Globus pallidus (tissue), 1 donor: ENCODE data around the gene PRG2.
"Not testable (repeated sequence)": the region's sequence is repeated elsewhere in the genome, so short reads cannot be mapped to it uniquely, and the experiment has no call there.

ENCODE experiments used
- DNase-seq: peaks from one replicate; pipeline ENCODE4 v3.0.0-alpha.2; 2015; ENCODE audit warnings: low spot score

The PRG2 gene

GRCh38 chr11:57368106-57368844, 22.2 kb downstream of the PRG2 start:
- no peak for DNase-seq

DNA sequence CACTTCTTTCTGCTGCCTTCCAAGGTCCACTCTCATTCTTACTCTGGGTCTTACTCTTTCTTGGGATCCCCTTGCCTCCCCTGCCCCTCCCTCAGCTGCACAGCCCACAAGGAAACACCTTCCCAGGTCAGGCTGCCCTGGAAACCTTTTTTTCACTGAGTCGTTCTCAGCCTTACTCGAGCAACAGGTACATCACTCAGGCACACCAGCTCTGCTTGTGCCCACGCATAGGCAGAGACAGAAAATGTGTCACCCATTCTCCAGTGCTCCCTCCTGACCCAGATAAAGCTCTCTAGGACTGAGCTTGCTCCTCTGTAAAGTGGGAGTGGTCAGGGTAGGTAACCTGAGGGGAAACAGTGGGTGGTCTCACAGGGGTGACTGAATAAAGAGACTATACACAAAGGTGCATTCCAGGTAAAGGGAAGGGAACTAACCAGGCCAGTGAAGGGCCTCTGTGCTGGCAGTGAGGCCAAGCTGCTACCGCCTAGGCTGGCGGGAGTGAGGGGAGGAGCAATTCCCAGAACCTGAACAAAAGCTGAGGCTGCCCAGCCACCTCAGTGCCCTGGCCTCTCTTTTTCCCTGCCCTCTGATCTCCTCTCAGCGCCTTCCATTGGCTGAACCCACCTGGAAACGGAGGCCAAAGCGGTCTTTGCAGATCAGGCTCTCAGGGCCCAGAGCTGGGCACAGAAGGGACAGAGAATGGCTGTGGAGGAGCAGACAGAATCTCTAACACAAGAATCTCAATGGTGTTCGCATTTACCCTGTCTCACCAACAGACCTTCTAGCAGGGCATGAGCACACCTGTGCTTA, 25.4 kb downstream of the PRG2 start:
- no peak for DNase-seq

DNA sequence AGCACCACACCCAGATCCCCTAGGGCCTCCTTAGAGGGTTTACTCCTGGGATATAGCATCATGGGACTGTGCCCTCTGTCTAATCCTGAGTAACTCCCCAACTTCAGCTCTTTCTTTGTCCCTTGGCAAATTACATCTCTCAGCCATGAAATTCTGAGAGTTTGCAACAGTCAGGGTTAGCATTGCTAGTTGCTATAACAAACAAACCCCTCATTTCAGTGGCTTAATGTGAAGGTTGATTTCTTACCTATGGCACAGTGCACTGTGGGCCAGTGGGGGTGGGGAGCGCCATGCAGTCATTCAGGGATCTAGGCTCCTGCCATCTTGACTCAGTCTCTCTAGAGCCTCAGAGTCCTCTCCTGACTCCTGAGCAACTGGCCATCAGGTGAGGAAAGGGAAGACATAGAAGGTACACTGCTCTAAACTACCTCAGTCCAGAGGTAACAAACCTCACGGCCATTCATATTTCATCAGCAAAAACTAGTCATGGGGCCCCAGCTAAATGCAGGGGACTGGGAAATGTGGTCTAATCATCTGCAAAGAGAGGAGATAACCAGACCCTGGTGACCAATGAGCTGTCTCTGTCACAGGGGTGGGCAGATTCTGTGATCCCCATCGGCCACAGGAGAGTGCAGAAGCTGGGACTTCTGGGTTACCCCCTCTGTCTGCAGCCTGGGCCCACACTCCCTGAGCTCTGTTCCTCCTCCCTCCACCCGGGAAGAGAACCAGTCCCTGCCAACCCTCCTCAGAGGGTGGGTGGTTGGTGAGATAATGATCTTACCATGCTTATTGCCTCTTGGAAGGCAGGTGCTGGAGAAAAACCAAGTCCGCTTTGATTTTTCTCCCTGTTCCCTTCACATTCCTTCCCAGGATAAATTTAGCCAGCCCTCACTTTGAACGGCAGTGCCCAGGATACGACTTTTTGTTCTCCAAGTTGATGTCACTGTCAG, 27.0 kb downstream of the PRG2 start:
- DNase-seq: no peak

GRCh38 chr11:57361926-57362325, 28.5 kb downstream of the PRG2 start:
- no peak for DNase-seq

- DNase-seq: not testable (repeated sequence)
Observed at GRCh38 chr11:57361420-57361819, 29.0 kb downstream of the PRG2 start.

- DNase-seq: no peak
Observed at GRCh38 chr11:57360991-57361390, 29.5 kb downstream of the PRG2 start.

- no peak for DNase-seq
Observed at GRCh38 chr11:57359896-57360690, 30.4 kb downstream of the PRG2 start.

DNA sequence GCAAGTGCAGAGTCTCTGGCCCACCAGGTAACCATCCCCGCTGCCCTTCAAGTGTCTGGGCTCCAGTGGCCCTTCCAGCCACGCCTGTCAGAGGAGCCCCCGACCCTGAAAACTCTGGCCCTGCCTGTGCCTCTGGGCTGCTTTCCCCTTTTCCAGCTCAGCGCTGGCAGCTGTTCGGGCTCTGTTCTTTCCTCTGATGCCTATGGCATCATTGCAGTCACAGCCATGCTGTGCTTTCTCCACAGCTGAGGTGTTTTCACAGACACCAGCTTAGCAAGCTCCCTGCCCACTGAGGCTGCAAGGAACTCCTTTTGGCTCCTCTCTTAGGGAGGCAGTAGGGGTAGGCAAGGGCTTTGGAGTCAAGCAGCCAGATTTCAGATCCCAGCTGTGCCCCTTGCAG, 31.1 kb downstream of the PRG2 start:
- DNase-seq: no peak

GRCh38 chr11:57358991-57359390, 31.5 kb downstream of the PRG2 start:
- no peak for DNase-seq

DNA sequence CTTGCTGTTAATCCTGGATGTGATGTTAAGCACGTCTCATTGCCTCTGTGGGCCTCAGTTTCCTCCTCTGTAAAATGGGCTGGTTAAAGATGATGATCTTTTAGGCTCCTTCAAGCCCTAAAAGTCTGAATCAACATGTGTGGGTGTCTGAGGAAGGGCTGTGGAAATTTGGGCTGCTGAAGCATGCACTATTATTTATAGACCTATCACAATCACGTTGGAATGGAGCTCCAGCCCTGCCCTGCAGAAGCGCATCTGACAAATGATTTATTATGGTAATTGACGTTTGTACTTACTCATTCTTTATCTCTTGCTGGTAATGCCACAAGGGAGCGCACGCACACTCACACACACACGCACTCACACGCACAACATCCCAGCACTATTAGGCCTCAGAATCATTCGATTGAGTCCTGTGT, 31.9 kb downstream of the PRG2 start:
- DNase-seq: no peak

DNA sequence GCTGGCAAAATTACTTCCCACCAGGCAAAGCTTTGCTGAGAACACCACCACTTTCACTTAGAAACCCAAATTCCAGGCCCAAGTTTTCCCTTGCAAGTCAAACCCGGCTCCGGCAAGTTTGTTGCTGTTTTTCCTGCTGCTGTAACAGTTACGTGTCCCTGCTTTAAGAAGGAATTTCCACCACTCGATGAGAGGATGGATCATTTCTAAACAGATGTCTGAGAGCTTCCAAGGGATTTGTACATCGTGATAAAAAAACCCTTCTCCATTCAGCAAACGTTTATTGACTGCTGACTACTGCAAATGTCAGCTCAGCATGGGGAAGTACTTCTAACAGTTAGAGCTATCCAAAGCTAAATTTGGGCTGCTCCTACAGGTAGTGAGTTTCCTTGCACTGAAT, 32.6 kb downstream of the PRG2 start:
- no peak for DNase-seq

- DNase-seq: no peak
Observed at GRCh38 chr11:57357310-57357709, 33.1 kb downstream of the PRG2 start.

DNA sequence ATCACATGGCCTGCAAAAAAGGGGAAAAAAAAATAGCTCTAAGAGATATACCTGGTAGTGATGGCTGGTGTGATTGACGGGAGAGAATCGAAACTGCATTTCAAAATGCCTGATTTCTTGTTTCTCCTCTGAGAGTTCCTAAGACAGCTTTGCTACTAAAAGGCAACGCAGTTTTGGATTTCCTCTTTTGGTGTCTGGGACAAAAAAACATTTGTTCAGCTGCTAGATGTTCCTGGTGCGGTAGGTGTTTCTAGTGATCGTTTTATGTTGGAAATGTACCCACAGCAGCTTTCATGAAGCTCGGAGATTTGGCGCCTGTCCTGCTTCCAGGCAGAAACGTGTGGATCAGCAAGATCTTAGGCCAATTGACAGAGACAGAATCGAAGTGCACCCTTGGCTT, 34.2 kb downstream of the PRG2 start:
- no peak for DNase-seq

DNA sequence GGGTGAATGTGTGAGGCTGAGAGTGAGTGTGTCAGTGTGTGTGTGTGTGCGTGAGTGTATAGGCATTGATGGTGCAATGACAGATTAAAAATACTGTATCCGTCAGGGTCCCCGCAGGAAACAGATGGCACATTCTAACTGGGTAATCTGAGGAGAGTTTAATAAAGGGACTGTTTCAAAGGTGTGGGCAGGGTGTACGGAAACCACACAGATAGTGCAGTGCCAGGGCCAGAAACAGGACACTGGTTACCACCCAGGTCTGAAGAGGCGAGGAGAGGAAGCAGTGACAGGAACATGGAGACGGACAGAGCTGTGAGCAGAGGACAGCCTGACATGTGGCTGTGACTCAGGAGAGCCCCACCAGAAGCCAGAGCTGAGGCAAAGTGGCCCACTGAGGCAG, 35.8 kb downstream of the PRG2 start:
- no peak for DNase-seq

- no peak for DNase-seq
Observed at GRCh38 chr11:57353852-57354251, 36.6 kb downstream of the PRG2 start.

DNA sequence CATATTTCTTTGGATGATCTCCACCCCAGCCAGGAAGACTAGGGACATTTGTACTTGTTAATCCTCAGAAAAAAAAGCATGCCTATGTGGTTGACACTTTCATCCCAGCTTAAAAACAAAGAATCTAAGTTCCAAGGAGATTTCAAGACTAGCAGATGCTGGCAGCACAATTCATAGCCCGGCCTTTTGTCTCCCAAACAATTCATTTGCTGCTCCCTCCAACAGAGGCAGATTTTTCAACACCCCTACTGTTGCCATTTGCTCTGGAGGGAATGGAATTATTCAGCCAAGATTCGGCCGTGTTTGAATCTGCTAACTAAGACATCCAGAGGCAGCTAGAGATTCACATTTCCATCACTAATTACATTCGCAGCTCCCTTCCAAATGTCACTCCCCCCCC, 37.0 kb downstream of the PRG2 start:
- DNase-seq: no peak

- no peak for DNase-seq
Observed at GRCh38 chr11:57353036-57353435, 37.4 kb downstream of the PRG2 start.

- DNase-seq: no peak
Observed at GRCh38 chr11:57349491-57350274, 40.8 kb downstream of the PRG2 start.

DNA sequence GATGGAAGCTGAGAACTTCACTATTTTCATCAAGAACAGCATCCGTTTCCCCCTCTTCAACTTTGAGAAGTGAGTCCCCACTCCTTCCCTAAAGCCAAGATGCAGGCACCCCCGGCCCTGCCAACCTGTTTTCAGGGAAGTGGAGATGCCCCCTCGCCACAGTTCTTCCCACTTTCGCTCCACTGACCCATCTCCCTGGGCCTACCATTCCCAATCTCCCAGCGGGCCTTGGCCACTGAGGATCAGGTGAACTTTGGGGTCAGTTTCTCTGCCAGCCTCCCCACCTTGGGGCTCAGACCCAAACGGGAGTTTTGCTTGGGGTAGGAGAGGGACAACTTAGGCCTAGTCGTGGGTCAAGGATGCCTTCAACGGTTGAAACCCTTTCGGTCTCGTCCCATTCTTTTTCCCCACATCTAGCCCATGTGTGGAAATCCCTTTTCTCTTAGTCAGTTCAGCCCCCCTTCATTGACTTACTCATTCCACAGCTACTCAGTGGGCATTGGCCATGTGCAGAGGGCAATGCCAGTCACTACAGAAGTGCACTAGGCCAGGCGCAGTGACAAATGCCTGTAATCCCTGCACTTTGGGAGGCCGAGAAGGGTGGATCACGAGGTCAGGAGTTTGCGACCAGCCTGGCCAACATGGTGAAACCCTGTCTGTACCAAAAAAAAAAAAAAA, 41.7 kb downstream of the PRG2 start:
- no peak for DNase-seq

DNA sequence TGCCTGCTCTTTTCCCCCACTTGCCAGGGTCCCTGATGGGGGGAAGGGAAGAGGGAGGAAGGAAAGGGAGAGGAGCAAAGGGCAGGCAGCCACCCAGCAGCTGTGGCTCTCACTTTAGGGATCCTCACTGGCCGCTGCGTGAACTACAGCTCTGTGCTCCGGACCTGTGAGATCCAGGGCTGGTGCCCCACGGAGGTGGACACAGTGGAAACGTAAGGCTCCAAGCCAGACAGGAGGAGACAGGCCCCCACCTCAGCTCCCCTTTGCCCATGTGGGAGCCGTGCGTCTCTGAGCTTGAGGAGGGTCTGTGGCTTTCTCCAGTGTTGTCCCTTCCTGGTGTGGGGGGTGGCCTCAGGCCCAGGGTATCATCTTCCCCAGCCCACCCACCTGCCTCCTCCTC, 42.4 kb downstream of the PRG2 start:
- no peak for DNase-seq
